Epithelial cell of esophagus (primary cell): Measurements from ENCODE around the gene GRK5.
A peak's percentile ranks its signal among the peaks of the same experiment; 100 is the strongest.

ENCODE experiments used
- DNase-seq: peaks from one replicate; pipeline ENCODE4 v3.0.0; 2010; ENCODE audit warnings: low read depth
- H3K4me3 ChIP-seq: 2 replicates; pipeline ENCODE4 v1.5.1; 2011; ENCODE audit warnings: mild to moderate bottlenecking, low read length, control low read depth
- TF ChIP-seq, protein P1 (sequence below): IDR thresholded peaks from 2 replicates; pipeline ENCODE4 v1.5.1; 2011; ENCODE audit warnings: low read depth, mild to moderate bottlenecking, low read length, control low read depth, inconsistent platforms; ENCODE audit not compliant: insufficient read depth; ENCODE audit errors: missing control alignments

Gene GRK5

DNA sequence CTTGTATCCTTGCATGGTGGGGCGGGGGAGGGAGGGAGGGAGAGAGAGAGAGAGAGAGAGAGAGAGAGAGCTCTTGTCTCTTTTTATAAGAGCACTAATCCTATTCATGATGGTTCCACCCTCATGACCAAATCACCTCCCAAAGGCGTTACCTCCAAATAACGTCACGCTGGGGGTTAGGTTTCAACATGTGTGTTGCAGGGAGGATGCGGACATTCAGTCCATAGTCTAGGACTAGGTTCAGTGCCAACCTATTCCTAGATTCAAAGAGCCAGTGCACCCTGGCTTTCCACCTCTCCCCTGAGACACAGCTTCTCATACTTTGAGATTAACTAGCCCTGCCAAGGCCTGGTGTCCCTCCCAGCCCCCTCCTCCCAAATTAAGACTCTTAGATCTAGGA lies 123.0 kb downstream of the GRK5 start:
- peak; percentile 65 for DNase-seq
- TF ChIP-seq, protein P1, sequence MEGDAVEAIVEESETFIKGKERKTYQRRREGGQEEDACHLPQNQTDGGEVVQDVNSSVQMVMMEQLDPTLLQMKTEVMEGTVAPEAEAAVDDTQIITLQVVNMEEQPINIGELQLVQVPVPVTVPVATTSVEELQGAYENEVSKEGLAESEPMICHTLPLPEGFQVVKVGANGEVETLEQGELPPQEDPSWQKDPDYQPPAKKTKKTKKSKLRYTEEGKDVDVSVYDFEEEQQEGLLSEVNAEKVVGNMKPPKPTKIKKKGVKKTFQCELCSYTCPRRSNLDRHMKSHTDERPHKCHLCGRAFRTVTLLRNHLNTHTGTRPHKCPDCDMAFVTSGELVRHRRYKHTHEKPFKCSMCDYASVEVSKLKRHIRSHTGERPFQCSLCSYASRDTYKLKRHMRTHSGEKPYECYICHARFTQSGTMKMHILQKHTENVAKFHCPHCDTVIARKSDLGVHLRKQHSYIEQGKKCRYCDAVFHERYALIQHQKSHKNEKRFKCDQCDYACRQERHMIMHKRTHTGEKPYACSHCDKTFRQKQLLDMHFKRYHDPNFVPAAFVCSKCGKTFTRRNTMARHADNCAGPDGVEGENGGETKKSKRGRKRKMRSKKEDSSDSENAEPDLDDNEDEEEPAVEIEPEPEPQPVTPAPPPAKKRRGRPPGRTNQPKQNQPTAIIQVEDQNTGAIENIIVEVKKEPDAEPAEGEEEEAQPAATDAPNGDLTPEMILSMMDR, result no peak
- H3K4me3 ChIP-seq, result no peak overlapping the region

DNA sequence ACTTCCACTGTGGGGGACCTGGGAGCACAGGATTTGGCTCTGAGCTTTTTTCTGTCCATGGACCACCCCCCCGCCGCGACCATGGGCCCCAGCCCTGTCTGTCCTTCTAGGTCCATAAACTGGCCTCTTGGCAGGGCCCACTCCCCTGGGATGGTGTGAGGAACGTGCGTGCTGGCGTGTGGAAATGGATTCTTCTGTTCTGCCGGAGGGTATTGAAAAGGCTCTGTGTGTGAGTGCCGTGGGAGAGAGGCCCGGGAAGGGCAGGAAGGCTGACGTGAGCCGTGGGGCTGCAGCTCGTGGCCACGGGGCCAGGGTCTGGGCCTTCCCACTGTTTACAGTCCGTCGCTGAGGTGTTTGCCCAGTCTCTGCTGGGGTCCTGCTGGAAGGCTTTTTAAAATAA lies 123.7 kb downstream of the GRK5 start:
- no peak for DNase-seq
- no peak overlapping the region for H3K4me3 ChIP-seq
- TF ChIP-seq, protein P1, result no peak

DNA sequence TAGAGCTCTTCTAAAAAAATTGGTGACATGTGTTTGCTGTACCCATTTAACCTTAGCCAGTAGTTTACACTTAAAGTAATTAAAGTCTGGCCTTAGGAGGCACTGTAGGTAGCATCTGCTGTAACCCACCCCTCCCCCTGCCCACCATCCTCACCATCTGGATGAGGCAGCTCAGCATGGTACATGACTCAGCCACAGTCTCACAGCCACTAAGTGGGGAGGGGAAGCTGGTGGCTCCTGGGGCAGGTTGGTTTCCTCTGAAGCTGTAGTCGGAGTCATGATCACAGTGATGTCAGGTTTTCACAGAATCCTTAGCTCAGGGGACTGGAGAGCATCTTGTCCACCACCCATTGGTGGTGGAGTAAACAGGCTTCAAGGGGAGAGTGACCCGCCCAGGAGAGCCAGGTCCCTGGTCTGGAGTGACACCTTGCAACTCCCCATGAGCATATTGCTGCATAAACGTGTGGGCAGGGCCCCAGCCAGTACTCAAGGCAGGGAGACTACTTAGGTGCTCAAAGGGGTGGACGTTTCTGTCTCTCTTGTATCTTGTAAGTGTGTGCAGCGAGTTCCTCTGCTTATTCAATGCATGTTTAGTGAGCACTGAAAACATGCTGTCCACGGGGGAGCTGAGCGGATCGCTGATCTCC lies 125.9 kb downstream of the GRK5 start:
- peak; percentile 57 for DNase-seq
- no peak overlapping the region for H3K4me3 ChIP-seq
- TF ChIP-seq, protein P1, result no peak

DNA sequence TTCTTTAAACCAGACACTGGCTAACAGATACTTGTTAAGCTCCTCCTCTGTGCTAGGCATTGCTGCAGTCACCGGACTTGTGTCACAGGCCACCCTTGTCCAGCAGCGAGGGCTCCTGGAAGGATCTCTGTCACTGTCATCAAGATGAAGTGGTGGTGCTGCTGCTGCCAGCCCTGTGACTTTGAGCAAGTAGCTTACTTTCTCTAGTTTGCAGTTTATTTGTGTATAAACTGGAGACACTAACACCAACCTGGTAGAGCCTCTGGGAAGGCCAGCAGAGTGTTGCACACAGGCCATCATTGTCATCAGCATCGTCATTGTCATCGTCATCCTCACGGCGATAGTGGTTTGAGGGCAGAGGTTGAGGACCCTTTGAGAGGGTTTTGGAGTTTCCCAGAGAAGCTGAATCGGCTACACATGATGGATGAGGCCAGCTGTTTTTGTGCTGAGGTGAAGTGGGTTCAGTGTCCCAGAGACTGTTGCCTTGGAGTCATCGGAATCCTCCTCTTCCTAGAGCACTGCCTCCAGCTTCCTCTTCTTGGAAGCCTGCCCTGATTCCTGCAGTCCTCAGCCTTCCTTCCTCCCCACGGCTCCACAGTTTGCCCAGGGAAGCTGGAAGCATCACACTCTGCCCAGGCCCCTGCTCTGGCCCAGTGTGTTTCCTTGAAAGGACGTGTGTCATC lies 128.4 kb downstream of the GRK5 start:
- TF ChIP-seq, protein P1, result no peak
- H3K4me3 ChIP-seq, result no peak overlapping the region
- no peak for DNase-seq

DNA sequence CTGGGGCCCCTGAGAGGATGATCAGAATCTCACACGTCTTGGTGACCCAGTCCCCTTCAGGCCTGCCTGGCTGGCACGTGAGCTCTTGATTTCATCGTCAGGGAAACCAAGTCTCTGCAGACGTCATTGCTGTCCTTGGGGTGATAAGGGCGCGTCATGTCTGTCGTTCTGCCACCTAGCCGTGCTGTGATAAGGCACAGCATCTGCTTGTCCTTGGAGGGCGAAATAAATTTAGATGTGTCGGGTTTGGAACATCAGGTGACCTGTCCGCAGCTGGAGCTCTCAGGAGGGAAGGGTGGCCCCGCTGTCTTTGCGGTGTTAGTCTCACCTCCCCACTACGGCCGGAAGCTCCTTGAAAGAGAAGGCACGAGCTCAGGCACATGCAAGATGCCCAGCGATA lies 129.2 kb downstream of the GRK5 start:
- DNase-seq, result no peak
- TF ChIP-seq, protein P1, result no peak
- H3K4me3 ChIP-seq, result no peak overlapping the region

DNA sequence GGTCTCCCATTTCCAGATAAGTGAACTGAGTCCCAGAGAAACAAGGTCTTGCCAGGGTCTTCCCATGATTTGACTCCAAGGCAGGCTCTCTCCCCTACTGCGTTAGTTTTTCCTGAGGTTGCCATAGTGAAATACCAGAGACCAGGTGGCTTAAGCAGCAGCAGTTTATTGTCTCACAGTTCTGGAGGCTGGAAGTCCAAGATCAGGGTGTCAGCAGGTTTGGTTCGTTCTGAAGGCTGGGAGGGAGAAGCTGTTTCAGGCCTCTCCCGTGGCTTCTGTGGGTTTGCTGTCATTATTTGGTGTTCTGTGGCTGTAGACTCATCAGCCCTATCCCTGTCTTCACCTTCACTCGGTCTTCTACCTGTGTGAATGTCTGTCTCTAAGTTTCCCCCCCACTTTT lies 129.9 kb downstream of the GRK5 start:
- no peak overlapping the region for H3K4me3 ChIP-seq
- no peak for DNase-seq
- TF ChIP-seq, protein P1, result no peak

DNA sequence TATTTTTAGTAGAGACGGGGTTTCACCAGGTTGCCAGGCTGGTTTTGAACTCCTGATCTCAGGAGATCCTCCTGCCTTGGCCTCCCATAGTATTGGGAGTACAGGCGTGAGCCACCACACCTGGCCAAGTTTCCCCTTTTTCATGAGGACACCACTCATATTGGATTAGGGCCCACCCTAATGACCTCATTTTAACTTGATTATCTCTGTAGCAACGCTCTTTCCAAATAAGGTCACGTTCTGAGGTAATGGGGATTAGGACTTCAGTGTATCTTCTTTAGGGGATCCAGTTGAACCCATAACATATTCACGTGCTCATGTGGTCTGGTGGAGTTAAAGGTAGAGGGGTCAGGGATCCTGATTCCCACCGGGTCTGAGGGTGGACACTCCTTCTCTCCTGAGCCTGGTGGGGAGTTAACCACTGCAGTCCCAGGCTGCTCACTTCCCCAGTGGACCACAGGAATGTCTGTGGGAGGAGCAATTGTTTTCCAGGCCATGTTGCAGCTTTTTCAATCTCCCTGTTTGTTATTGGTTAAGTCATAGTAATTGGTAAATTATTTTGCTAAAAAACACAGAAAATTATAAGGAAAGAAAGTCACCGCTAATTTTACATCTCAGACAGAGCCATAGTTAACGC lies 130.5 kb downstream of the GRK5 start:
- DNase-seq, result no peak
- TF ChIP-seq, protein P1, result no peak
- H3K4me3 ChIP-seq, result no peak overlapping the region
